ENCODE data around the gene DIO3.

- TF ChIP-seq CEBPB (IDR thresholded peaks at IDR 0.05) = no peak
- TF ChIP-seq REST (IDR thresholded peaks at IDR 0.05; ENCODE audit: low read depth) = no peak
- TF ChIP-seq RAD21 (IDR thresholded peaks at IDR 0.05; ENCODE audit: low read depth) = no peak
- no peak for TF ChIP-seq EP300 (IDR thresholded peaks at IDR 0.05; ENCODE audit: borderline replicate concordance)
- TF ChIP-seq FOXM1 (IDR thresholded peaks at IDR 0.05; ENCODE audit: borderline replicate concordance, low read depth) = no peak
- no peak for TF ChIP-seq CREB1 (IDR thresholded peaks at IDR 0.05; ENCODE audit: low read depth)
- TF ChIP-seq ZBTB7A (IDR thresholded peaks at IDR 0.05; ENCODE audit: low read depth) = no peak
- TF ChIP-seq TAF1 (IDR thresholded peaks at IDR 0.05; ENCODE audit: low read depth) = no peak
- TF ChIP-seq, protein P1, sequence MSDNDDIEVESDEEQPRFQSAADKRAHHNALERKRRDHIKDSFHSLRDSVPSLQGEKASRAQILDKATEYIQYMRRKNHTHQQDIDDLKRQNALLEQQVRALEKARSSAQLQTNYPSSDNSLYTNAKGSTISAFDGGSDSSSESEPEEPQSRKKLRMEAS (IDR thresholded peaks at IDR 0.05) = no peak
- TF ChIP-seq, protein P2, sequence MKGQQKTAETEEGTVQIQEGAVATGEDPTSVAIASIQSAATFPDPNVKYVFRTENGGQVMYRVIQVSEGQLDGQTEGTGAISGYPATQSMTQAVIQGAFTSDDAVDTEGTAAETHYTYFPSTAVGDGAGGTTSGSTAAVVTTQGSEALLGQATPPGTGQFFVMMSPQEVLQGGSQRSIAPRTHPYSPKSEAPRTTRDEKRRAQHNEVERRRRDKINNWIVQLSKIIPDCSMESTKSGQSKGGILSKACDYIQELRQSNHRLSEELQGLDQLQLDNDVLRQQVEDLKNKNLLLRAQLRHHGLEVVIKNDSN (IDR thresholded peaks at IDR 0.05) = no peak
Observed at GRCh38 chr14:101551729-101552595, 9.3 kb upstream of the DIO3 start.
